Endothelial cell of umbilical vein (primary cell): ENCODE results near the gene THEMIS2.

Source experiments
- EZH2 ChIP-seq: IDR thresholded peaks from 2 replicates; pipeline ENCODE4 v1.6.1; 2012; ENCODE audit warnings: borderline replicate concordance, low read depth, mild to moderate bottlenecking, moderate library complexity, low read length, inconsistent platforms; ENCODE audit not compliant: severe bottlenecking
- JUN ChIP-seq: IDR thresholded peaks from 2 replicates; pipeline ENCODE4 v1.6.1; 2011; ENCODE audit warnings: borderline replicate concordance, low read depth; ENCODE audit not compliant: insufficient read length, insufficient read depth
- POLR2AphosphoS5 ChIP-seq: IDR thresholded peaks from 2 replicates; pipeline ENCODE4 v1.6.1; 2012; ENCODE audit warnings: low read depth, mild to moderate bottlenecking, control low read depth, low read length, moderate library complexity; ENCODE audit not compliant: insufficient read depth
- TF ChIP-seq, protein P1 (sequence below), 2 donors: IDR thresholded peaks; 1 replicate in 1 of 2; 2 replicates in 1 of 2; pipeline ENCODE4 v1.5.1; 2011; ENCODE audit warnings: low read length in 2 of 2, mild to moderate bottlenecking in 2 of 2, moderate library complexity in 2 of 2, control low read depth in 1 of 2, inconsistent platforms in 1 of 2, low read depth in 1 of 2; ENCODE audit not compliant: insufficient read depth in 1 of 2; ENCODE audit errors: extremely low read depth in 1 of 2

DNA sequence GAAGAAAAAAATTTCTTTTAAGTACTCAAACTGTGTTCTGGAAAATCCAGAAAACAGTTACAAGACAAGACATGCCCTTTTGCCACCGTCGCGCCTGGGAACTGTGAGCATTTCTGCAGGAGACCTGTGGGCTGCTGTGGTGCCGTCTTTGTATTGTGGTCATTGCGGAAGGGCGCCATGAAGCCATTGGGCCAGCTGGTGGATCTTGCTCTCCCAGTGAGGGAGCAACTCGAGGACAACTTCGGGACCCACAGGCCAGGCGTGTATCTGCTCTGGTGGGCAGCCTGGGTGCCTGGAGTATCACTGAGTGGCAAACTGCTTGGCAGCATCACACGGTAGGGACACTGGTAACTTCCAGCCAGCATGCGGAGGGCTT lies 3.8 kb upstream of the THEMIS2 start:
- TF ChIP-seq POLR2AphosphoS5 (no peak), JUN (no peak), EZH2 (no peak)
- TF ChIP-seq, protein P1, sequence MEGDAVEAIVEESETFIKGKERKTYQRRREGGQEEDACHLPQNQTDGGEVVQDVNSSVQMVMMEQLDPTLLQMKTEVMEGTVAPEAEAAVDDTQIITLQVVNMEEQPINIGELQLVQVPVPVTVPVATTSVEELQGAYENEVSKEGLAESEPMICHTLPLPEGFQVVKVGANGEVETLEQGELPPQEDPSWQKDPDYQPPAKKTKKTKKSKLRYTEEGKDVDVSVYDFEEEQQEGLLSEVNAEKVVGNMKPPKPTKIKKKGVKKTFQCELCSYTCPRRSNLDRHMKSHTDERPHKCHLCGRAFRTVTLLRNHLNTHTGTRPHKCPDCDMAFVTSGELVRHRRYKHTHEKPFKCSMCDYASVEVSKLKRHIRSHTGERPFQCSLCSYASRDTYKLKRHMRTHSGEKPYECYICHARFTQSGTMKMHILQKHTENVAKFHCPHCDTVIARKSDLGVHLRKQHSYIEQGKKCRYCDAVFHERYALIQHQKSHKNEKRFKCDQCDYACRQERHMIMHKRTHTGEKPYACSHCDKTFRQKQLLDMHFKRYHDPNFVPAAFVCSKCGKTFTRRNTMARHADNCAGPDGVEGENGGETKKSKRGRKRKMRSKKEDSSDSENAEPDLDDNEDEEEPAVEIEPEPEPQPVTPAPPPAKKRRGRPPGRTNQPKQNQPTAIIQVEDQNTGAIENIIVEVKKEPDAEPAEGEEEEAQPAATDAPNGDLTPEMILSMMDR (IDR thresholded peaks at IDR 0.05; ENCODE audit: extremely low read depth in 1 of 2, insufficient read depth in 1 of 2, low read depth in 1 of 2, low read length in 2 of 2), result no peak
